Stimulated activated CD8-positive, alpha-beta memory T cell treated with anti-CD3 and anti-CD28 coated beads, Interleukin-15, amount 100 ng/mL, for 24 hours (primary cell): ENCODE data around the gene KCNK2.

Experiments used
- DNase-seq: peaks from one replicate; pipeline ENCODE4 v3.0.0-alpha.2; 2020; ENCODE audit warnings: low read depth

KCNK2 gene, protein sequence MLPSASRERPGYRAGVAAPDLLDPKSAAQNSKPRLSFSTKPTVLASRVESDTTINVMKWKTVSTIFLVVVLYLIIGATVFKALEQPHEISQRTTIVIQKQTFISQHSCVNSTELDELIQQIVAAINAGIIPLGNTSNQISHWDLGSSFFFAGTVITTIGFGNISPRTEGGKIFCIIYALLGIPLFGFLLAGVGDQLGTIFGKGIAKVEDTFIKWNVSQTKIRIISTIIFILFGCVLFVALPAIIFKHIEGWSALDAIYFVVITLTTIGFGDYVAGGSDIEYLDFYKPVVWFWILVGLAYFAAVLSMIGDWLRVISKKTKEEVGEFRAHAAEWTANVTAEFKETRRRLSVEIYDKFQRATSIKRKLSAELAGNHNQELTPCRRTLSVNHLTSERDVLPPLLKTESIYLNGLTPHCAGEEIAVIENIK

DNA sequence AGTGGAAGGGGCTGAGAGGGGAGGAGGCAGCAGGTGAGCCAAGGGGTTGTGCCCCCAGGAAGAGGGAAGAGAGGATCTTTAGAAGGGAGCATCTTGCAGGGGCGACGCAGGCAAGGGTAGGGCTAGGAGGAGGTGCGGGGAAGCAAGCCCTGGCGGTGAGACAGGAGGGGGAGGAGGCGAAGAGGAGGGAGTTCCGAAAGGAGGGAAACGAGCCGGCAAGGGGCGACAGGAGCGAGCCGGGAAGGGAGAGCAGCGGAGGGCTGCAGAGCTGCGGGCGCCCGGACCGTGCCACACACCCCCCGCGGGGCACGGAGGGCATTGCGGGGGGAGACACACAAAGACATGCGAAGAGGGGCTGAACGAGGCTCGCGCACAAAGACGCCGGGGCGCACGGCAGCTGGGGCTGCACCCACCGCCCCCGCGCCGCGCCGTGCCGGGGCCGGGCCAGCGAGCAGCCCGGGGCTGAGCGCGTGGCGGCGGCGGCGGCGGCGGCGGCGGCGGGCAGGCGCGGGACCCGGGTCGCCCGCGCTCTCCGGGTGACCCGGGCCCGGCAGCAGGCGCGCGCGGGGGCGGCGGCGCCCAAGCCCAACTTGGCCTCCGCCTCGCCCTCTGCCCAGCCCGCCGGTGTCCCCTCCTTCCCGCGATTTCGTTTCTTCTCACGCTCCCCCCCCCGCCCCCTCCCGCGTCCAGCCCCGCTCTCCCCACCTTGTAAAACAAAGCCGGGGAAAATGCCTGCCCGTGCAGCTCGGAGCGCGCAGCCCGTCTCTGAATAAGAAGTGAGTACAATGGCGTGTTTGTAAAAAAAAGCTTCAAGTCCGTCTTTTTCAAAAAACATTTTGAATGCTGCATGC, at the start of gene KCNK2:
KCNK2 (plus strand) TSS at position 206 of the 851 bp plus-strand sequence. CDS start 649 bp downstream, outside the sequence.
- no peak for DNase-seq

DNA sequence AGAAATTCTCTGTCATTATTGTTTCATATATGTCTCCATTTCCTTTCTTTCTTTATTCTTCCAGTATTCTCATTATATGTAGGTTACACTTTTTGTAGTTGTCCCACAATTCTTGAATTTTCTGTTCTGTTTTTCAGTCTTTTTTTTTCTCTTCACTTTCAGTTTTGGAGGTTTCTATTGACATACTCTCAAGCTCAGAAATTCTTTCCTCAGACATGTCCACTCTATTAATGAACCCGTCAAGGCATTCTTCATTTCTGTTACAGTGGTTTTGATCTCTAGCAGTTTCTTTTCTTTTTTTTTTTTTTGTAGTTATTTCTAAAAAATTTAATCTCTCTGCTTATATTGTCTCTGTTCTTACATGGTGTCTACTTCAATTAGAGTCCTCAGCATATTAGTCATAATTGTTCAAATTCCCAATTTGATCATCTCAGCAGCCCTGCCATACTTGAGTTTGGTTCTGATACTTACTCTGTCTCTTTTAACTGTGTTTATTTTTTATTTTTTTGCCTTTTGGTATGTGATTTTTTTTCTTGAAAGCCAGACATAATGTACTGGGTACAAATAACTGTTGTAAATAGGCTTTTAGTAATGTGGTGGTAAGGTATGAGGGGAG, 49.5 kb upstream of the KCNK2 start:
- DNase-seq = no peak

DNA sequence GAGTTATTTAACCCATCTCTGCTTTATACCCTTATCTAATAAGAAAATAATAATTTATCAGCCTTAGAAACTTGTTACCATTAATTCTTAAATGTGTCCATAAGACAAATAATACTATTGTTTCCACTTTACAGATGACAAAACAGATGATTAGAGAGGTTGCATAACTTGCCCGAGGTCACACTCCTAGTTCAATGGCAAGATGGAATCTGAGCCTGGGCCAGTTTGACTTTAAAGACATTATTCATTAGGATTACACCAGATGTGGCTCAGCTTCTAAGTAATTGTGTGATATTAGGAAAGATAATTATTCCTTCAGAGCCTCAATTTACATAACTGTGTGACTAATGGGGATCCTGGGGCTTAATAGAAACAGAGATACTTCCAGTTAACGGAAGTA, 42.3 kb upstream of the KCNK2 start:
- DNase-seq = no peak

DNA sequence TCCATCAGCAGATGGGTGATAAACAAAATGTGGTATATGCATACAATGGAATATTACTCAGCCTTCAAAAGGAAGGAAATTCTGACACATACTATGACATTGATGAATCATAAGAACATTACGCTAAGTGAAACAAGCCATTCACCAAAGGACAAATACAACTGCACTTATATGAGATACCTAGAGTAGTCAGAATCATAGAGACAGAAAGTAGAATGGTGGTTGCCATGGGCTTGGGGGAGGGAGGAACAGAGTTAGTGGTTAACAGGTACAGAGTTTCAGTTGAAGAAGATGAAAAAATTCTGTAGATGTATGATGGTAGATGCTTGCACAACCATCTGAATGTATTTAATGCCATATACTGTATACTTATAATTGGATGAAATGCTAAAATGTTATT, 39.1 kb upstream of the KCNK2 start:
- DNase-seq = no peak

DNA sequence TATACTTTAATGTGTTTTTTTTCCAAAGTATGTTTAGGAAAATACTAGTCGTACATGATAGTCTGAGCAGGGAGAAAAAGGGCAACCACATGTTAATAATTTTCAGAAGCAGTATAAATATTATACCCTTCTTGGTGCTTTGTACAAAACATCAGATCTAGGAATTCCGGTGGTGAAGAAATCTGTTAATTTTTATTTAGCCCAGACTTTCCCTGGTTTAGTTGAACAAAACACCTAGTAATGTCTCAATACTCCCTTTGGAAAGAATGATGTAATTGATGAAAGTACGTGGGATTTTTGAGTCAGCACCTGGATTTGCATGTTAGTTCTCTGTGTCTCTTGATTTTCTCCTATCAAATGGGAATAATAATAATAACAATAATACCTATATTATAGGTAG, 38.4 kb upstream of the KCNK2 start:
- DNase-seq = no peak

DNA sequence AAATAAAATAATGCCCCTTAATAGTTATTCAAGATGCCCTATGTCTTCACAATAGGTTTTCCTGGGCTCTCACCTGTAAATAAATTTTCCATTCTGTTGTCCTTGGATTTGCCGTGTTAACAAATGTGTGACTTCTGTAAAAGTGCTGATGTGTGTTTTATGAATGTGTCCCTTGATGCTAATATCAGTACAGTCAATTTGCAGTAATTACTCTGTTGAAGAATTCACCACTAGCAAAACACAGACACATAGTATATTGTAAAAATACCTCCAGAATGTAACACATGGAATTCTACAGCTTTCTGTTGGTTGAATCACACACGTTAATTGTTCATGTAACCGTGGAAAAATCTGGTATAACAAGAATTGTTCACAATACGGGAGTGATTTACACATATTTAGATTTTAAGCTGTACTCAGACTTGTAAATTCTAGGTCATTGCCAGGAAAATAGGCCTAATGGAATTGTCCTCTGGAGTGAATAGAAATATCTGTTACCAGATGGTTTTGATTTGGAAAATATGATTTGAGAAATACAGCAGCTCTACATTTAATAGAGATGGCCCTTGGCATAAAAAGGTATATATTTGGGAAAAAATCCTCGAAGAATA, 36.7 kb upstream of the KCNK2 start:
- no peak for DNase-seq

DNA sequence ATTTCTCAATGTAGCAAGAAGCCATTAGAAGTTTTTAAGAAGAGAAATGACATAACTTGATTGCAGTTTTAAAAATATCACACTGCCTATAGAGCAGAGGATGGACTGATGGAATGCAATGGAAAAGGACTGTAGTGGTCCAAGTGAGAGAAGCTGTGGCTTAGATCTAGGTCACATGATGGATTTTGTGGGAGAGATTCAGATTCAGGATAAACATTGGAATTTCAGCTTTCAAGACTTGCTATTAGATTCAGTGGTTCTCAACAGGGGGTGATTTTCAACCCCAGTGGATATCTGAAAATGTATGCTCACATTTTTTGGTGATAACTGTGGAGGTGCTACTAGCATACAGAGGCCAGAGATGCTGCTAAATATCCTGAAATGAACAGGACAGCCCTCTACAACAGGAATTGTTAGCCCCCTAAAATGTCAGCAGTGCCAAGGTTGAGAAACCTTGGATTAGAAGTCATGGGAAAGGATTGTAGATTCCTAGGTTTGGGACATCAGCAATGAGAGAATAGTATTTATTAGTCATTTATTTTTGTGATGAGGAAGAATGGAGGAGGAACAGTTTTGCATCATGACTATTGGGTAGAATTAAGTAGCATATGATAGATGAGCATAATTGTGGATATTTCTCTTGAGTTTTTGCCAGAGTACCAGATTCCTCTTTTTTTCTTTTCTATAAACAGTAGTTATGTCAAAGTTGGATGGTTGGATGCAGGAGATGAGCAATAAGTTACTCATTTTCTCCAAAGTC, 30.1 kb upstream of the KCNK2 start:
- DNase-seq = no peak

DNA sequence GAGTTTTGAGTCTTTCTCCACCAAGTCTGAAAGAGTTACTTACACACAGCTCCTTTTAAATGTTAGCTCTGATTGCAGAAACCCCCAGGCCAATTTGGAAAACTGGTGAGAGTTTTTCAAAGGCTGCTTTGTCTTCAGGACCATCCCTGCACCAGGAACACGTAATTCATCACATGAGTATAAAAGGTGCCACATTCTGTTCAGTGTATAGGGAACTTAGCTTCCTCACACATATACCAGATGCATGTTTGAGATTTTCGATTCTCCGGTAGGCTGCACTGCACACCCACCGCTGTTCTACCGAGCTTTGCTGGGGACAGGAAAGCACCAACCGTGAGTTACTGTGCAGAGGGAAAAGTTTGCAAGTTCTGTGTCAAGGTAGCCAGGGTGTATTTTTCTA, 28.3 kb upstream of the KCNK2 start:
- DNase-seq = no peak

DNA sequence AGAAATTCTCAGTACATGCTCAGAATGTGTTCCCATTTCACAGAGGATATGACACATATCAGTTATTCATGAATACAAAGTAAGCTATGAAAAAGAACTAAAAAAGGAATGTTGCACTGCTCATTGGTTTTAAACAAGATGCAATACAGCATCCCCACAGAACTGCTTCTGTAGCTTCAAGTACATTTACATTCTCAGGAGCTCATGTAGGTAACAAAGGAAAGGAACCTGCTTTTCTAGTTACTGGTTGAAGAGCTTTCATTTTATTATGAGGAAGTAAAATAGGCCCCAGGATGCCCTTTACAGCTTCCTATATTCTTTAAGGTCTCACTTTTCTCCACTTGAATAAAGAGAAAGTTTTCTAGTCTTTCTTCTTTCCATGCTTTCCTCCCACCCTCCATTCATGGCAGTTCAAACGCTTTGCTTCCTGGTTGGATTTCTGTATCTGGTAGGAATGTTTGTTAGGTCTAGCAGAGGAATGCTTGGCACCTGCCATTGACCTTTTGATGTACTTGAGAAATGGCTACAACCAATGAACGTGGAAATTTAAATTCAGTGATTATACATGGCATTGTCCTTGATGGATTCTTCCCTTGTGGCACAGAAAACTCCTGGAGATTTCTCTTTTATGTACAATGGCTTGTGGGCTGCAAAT, 27.1 kb upstream of the KCNK2 start:
- DNase-seq = no peak

DNA sequence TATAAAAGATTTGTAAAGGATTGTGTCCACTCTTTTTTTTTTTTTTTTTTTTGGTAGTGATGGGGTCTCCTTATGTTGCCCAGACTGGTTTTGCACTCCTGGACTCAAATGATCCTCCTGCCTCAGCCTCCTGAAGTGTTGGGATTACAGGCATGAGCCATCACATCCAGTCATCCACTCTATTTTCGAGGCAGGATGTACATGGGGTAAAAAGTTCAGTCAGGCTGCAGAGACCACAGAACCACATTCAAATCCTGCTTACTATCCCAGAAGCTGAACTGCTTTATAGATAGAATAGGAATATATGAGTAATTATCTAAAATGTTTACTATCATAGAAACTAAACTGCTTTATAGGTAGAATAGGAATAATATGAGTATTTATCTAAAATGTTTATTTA, 26.0 kb upstream of the KCNK2 start:
- no peak for DNase-seq

DNA sequence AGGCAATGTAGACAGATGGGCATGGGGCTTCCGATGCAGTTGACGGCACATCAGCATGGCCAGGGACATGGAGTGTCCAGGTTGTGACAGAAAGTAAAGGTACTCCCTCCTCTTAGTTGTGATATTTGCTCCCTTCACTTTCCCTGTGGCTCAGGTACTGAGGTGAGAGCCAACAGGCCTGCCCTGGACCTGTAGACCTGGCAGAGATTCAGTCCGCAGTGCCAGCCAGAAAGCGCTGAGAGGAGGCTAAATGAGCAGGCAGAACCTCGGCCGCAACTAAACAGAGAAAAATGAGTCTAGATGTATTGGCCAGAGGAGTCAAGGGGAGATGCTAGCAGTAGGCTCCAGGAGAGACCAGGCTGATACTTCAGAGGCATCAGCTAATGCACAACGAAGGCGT, 22.6 kb upstream of the KCNK2 start:
- DNase-seq = no peak

DNA sequence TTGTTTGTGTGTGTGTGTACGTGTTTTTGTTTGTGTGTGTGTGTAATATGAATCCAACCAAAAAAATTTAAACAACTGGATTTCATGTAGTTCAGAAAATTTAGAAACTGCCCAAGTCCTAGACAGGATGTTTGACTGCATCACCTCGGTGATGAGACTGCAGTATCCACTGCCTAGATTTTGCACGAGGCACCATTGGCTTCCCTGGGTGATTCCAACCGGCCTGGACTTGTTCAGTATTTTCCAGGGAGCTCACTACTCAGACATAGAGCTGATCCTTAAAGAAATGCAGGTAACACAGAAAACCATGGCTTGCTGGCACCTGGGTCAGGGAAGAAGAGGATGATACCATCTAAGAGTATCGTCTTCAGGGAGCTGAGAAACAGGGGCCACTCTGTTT, 18.2 kb upstream of the KCNK2 start:
- DNase-seq = no peak

DNA sequence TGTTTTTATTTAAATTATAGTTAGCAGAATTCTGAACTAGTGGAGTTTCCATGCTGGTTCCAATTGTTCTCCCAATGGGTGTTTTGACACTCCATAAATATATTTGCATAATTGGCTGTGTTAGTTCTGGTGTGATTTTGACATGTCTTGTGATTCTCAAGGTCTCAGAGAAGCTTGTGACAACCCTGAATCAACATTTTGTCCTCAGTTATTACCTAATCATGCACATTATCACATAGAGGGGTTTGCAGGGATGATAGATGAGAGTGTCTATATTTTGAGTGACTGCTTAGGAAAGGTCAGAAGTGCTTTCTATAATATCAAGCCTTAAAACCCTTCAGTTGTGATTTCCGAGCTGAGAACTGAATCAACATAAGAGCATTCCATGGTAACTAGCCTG, 11.5 kb upstream of the KCNK2 start:
- no peak for DNase-seq

DNA sequence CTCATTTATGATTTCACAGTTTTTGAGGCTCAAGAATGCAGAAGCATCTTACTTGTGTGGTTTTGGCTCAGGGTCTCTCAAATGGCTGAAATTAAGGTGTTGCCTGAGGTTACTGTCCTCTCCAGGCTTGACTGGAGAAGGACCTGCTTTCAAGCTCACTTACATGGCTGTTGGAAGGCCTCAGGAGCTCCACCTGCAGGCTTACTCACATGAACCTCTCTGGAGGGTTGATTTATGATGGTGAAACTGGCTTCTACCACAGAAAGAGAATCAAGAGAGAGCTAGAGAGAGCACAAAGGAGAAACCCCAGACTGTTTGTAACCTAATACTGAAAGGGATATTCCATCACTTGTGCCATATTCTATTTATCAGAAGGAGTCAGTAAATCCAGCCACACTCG, 6.2 kb upstream of the KCNK2 start:
- no peak for DNase-seq

DNA sequence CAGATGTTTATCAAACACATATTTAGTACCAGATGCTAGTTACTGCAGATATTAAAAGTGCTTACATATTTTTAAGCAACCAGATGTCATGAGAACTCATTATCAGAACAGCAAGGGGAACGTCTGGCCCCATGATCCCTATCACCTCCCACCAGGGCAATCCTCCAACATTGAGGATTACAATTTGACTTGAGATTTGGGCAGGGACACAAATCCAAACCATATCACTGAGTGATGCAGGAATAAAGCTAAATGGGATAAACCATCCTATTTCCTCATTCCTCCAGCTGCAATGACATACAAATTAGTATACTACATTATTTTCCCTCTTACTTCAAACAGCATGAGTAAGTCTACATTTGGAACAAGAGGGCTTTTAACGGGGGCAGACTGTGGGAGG, 3.1 kb upstream of the KCNK2 start:
- no peak for DNase-seq

DNA sequence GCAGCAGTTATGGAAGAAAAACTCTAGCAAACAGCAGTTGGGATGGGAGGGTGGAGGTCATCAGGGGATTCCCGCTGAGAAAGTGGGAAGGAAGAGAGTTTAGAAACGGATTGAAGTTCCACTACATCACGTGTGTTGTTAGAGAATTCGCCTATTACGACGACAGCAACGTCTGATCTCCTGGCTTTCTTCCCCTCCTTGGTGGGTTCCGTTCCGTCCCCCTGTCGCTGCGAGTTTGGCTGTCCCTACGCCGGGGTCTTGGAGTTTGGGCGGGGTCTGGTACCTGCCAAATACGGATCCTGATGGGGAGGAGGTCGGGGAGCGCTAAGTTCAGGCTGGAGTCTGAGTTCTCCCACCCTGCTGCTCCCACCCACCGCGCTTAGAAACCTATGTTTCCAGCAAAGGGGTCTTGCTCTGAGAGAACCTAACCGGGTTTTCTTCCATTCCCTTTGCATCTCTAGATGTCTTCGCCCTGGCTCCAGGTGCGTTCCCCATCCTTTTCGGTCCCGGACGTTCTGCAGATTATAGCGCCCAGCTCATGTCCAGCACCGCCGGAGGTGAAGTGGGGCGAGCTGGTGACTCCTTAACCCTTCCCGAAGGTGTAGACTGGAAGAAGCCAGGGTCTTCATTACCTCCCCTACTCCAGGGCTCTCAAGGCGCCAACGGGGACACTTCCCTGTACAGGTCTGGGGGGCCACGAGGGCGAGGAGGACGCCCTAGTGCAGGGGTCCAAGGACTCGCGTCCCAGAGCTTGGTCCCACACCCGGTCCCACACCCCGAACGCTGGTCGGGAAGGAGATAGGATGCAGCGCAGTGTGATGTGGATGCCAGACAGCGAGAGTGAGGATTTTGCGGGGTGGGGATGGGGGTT, 641 bp upstream of the KCNK2 start:
- DNase-seq = no peak

DNA sequence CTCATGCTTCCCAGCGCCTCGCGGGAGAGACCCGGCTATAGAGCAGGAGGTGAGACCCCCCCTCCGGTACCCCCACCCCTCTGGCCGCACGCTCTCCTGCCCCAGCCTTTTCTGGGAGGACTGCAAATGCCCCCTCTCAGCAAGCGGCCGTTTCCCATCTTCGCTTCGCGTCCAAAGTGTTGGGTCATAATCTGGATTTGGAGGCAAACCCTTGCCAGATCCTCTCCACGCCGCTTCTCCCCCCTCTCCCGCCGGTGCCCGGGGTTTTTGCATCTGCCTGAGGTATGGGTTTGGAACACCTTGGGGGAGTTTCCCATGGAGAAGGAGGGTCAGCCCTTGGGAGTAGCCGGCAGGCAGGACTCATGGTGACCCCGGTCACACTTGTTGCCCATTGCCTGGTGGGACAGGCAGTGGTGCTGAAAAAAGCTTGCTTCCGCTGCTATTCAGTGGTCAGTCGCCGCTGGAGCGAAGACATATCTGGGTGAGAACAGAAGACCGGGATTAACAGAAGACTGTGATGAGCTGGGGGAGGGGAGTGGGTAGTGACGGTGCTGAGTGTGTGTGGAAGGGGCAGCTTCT, 935 bp downstream of the KCNK2 start:
- DNase-seq = no peak

DNA sequence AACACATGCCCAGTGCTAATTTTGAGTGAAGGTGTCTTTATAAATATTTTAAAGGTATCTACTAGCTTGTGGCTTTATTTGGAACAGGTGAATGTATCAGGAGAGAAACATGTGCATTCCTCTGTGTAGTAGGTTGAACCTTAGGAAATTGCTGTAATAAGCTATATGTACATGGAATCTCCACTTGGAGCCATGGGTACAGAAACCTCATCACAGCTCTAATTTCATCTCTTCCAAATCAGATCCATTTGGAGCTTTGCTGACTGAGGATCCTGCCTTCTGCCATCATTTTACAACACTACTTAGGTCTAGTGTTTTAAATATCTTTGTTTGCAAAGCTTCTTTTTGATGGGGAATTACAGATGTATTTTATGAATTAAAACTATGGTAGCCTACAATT, 2.1 kb downstream of the KCNK2 start:
- DNase-seq = no peak

DNA sequence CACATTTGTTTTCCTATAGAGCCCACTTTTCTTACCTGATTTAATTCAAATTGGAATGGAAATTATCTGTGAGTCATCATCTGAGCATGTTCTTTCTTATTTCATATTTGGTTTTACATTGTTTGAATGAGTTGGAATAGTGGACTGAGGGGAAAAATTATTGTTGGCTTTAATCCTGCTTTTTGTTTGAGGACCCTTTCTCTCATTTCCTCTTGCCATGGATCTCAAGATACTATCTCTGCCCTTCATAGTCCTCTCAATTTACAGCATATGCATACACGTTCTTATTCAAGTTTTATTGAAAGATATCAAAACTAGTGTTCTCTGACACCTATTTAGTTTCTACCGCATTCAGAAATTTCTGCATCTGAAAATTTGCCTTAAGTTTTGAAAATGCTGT, 5.1 kb downstream of the KCNK2 start:
- DNase-seq = no peak

DNA sequence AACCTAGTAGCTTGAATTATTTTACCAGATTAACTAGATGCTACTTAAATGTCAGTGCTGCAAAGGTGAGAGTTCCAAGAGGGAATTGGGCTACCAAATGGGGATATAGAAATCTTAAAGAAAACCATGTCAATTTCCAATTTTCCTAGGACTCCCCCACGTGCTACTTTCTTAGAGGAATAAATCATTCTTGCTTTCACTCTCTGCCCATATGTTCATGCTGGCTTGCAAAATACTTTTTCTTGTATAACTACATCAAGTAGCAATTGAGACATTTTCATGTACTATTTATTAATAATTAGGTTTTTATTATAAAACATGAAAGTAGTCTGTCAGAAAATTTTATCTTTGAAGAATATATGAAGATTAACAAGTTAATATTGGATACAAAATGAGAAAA, 11.8 kb downstream of the KCNK2 start:
- no peak for DNase-seq
